HG03139 (cell line): ENCODE measurements around the gene HMGA1.

Experiments
- ATAC-seq: cut with Tn5 transposase; IDR thresholded peaks from one replicate; pipeline ENCODE4 v1.9.1; 2021; ENCODE audit not compliant: unreplicated experiment

HMGA1 gene, protein sequence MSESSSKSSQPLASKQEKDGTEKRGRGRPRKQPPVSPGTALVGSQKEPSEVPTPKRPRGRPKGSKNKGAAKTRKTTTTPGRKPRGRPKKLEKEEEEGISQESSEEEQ

DNA sequence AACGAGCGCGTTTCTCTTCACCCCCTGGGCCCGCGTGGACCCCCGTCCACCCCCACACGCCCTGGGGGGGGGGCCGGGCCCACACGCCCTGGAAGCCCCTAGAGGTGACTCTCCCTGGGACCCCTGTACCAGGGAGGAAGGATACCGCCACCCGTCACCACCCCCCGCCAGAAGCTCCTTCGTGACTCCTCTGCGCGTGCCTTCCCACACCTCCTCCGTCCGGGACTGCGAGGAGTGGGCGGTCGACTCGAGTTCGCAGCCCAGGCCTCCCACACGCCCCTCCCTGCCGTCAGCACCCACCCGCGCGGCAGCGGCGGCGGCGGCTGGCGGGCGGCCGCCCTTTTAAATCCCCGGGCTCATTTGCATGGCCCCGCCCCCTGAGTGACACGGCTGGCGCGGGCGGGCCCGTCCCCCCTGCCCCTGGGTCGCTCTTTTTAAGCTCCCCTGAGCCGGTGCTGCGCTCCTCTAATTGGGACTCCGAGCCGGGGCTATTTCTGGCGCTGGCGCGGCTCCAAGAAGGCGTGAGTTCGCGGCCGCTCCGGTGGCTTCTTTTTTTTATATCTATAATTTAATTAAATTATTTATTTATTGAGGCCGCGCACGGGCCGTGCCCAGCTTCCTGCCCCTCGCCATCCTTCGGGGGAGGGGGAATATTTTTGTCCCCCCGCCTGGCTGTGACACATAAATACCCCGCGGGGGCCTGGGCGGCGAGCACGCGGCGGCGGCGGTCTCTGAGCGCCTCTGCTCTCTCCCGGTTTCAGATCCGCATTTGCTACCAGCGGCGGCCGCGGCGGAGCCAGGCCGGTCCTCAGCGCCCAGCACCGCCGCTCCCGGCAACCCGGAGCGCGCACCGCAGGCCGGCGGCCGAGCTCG lies at the start of gene HMGA1:
Gene HMGA1, plus strand, starts transcription at position 431 of the 873 bp plus-strand sequence. CDS start 3,908 bp downstream, outside the sequence.
- ATAC-seq = peak; percentile 49

DNA sequence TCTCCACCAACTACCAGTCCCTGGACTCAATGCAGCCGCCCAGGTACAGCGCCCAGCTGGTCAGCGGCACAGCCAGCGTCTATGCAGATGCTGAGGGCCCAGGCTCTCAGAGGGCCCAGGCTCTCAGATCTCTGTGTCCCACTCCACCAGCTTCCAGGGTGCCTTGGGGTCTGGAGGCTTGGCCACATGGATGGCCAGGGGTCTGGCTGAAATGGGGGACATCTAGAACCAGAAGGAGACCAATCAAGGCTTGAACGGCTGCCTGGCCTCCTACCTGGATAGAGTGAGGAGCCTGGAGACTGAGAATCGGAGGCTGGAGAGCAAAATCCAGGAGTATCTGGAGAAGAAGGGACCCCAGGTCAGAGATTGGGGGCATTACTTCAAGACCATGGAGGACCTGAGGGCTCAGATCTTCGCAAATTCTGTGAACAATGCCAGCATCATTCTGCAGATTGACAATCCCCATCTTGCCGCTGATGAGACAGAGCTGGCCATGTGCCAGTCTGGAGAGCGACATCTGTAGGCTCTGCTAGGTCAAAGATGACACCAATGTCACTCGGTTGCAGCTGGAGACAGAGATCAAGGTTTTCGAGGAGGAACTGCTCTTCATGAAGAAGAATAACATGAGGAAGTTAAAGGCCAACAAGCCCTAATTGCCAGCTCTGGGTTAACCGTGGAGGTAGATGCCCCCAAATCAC lies 46.7 kb upstream of the HMGA1 start:
- ATAC-seq = no peak

DNA sequence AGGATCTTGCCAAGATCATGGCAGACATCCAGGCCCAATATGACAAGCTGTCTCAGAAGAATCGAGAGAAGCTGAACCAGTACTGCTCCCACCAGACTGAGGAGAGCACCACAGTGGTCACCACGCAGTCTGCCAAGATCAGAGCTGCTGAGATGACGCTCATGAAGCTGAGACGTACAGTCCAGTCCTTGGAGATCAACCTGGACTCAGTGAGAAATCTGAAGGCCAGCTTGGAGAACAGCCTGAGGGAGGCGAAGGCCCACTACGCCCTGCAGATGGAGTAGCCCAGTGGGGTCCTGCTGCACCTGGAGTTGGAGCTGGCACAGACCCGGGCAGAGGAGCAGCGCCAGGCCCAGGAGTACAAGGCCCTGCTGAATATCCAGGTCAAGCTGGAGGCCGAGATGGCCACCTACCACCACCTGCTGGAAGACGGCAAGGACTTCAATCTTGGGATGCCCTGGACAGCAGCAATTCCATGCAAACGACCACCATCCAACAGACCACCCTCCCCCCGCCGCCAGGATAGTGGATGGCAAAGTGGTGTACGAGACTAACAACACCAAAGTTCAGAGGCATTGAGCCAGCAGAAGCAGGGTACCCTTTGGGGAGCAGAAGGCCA lies 46.1 kb upstream of the HMGA1 start:
- ATAC-seq = no peak

DNA sequence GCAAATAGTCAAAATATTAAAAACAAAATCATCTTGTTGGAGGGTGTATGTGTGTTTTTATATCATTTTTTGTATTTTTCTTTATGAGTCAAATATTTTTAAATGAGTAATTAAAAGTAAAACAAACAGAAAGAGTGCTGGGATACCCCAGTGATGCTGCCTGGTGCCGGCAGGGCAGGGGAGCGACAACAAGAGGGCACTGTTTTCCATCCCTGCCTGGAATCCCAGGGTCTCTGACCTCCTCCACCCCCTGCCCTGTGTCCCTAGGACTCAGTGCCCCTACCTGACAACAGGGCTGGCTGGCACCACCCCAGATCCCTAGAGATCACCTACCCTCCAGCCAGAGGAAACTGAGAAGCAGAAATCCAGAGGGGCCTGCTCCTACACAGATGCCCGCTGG lies 41.9 kb upstream of the HMGA1 start:
- ATAC-seq = no peak

DNA sequence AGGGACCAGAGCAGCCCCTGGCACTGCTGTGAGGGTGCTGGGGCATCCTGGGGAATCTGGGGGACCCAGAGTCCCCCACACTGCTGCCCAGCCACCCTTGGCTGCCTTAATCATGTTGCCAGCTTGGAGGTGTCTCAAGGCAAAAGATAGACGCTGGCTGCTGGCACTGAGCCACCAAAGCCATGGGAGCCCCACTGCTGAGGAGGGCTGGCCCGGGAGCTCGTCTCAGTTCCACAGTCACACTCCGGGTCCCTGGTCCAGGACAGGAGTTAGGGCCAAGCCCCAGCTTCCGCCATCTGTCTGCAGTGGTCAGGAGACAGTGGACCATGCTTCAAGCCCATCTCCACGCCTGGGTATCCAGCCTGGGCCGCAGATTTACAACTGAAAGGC lies 41.0 kb upstream of the HMGA1 start:
- ATAC-seq = no peak

DNA sequence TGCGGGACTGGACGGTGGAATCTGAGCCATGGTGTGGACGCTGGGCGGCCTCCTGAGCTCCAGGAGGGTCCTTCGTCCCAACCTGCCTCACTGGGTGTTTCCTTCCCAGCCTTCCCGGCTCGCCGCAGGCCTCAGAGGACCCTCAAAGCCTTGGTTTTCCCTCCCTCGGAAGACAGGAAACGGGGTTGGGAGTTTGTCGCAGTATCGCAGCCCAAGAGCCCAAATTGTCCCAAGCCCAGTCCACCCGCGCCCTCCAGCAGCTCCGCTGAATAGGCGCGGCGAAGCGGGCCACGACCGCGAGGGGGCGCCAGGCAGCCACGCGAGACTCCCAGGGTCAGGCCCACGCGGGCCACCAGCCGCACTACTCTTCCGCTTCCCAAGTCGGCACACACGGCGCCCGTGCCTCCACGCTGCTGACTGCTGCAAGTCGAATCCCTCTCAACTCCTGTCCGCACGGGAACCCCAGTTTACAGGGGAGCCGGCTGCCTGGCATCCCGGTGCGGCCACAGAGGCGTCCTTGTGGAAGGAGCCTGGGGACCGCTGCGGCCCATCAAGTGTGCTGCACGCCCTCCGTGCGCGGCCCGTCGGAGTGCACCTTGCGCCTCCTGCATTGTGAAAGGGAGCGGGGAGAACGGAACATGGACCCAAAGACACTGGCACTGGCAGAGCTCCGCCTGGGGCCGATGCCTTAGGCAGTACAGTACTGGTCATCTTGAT lies 40.4 kb upstream of the HMGA1 start:
- no peak for ATAC-seq

DNA sequence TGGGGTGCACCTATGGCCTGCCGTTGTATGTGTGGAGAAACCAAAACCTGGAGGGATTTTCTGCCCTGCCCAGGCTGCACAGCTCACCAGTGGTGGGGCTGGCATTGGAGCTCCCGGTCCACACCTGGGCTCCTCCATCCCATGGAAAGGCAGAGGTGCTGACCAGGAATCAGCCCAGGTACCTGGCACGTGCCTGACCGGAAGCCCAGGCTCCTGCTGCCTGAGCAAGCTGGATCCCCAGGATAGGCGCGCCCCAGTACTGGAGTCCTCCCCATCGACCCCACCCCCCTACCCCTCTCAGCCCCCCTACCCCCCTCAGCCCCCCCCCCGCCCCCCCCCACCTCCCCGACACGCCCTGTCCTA lies 39.9 kb upstream of the HMGA1 start:
- no peak for ATAC-seq

DNA sequence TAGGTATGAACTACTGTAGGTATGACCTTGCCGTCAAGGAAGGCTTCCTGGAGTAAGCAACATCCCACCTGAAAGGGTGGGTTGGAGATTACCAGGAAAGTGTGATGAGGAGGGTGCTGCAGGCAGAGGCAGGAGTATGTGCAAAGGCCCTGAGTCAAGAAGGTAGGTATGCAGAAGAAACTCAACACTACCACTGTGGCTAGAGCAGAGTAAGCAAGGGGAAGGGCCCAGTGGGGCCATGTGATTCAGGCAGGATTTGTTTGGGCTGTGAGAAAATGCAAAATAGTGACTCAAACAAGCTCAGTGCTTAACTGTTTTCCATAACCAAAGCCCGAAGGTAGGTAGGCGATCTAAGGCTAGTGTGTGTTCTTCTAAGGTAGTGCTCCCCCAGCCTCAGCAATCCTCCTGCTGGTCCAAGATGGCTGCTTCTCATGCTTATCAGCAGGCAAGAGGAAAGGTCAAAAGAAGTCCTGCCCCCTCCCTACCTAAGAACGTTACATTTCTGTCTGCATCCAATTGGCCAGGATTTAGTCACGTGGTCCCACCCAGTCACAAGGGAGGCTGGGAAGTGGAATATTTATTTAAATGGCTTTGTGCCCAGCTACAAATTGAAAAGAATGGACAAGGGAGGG lies 36.2 kb upstream of the HMGA1 start:
- no peak for ATAC-seq

DNA sequence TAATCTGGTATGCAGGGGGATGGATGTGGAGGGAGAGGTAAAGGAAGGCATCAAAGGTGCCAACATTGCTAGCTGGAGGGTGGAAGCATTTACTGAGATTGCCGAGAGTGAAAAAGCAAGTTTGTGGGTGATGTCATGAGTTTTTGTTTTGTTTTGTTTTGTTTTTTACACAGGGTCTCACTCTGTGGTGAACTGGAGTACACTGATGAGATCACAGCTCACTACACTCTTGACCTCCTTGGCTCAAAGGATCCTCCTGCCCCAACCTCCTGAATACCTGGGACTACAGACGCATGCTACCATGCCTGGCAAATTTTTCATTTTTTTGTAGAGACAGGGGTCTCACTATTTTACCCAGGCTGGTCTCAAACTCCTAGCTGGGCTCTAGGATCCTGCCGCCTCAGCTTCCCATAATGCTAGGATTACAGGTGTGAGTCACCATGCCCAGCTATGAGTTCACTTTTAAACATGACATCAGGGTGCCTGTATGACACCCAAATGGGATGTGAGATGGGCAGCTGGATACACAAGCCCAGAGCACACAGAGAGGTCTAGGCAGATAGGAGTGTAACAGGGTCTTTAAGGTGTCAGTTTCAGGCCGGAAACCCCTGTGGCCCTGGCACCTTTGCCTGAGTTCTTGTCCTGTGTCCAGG lies 35.1 kb upstream of the HMGA1 start:
- ATAC-seq = no peak

DNA sequence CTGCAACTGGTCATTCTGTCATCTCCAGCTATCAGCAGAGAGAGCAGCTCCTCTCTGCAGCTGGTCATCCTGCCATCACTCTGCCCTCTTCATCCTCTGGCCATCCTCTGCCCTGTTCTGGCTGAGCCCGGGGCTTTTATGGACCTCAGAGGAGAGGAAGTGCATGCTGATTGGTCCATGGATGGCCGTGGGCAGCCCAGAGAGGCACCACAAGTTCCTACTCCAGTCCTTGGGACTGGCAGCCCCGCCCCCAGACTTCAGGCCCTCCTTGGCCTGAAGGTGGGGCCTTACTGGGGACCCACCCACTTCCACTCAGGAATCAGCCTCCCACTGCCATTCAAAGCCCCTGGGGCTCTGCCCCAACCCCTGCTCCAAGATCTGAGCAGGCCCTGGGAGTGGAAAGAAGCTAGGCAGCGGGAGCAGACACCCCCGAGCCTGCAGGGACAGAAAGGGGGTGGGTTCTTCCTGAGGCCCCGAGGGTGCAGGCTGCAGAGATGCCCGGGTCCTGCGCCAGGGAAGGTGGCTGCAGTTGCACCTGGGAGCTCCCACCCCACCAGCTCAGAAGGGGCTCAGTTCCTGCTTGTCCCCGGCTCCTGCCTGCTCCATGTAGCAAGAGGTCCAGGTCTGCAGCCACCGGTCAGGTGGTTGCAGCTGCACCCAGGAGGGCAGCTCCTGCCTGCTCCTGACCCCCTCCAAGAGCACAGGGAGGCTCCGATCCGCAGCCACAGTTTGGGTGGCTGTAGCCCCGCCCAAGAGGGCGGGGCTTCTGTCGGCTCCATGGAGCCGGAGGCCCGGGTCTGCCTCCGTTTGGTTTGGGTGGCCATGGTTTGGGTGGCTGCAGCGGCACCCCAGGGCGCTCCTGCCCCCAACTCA lies 34.1 kb upstream of the HMGA1 start:
- ATAC-seq = no peak

DNA sequence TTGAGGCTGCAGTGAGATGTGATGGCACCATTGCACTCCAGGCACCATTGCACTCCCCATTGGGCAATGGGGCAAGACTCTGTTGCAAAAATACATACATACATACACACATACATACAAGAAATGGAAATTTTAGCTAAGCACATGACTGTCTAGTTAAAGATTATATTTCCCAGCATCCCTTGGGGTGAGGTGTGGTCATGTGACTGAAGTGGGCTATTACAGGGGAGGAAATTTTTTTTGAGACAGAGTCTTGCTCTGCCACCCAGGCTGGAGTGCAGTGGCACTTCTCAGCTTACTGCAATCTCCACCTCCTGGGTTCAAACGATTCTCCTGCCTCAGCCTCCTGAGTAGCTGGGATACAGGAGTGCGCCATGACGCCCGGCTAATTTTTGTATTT lies 32.0 kb upstream of the HMGA1 start:
- no peak for ATAC-seq

DNA sequence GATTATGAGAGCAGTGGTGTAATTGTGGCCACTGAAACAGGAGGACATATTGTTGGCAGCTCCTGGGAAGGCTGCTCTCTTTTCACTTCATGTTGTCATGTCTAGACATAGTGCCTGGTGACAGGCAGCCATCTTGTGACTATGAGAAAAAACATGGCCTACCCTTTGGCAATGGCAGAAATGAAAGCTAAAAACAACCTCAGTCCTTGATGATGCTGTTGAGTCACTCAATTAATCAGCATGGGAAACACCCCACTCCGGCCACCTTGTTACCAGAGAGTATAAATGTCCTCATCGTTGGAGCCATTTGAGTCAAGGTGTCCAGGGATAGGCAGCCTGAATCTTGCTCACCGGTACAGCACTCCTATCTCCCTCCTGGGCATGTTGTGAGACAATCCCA lies 31.2 kb upstream of the HMGA1 start:
- ATAC-seq = no peak

DNA sequence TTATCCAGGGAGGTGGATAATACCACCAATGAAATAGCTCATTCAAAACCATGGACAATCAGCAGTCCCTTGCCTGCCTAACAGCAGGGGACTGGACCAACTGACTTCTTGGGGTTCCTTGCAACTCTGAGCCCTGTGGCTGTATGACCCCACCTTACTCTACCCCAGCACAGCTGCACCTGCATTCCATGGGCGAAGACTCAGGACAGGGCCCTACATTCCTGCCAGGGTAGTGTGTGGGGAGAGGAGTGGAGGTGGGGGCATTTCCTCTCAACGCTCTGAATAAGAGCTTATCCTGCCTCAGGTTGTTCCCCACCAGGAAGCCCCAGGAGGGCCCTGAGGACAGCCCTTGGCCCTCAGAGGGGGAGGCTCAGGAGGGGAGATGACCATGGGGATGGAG lies 30.8 kb upstream of the HMGA1 start:
- ATAC-seq = no peak

DNA sequence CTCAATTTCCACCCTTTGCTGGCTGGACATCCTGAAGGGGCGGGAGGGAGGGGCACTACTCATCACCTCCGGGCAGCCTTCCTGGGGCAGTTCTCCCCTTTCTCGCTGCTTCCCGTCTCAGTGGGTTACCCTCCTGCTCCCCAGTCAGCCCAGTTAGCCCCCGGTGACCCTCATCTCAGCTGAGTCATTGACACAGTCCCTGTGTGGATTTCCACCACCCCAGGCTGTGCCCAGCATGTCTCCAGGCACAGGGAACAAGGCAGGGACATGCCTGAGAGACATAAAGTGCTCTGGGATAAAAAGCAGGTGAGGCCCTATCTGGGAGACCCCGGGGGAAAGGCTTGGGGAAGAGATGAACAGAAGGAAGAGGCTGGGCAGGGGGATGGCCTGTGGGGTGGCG lies 29.9 kb upstream of the HMGA1 start:
- ATAC-seq = no peak

DNA sequence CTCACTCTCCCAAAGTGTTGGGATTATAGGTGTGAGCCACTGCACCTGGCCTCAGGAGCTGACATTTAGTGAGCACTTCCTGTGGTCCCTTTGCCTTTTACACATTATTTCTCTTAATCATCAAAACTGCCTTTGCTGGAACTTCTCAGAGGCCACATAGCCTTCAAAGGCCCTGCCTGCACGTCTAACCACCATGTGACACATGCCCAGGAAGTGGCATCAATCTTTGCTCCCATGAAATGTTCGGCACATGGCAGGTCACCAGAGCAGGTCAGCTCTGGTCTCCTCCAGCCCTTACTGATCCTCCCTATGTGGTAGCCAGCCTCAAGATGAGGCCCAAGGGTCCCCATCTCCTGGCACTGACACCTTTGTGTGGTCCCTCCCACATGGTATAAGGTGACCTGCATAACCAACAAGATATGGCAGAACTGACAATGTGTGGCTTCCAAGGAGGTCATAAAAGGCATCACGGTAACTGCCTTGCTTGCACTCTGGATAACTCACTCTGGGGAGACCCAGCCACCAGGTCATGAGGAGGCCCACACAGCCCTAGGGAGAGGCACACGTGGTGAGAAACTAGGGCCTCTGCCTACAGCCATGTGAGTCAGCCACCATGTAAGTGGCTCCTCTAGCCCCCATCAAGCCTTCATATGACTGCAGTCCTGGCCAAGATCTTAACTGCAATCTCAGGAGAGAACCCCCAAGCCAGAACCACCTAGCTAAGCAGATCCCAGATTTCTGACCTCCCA lies 28.8 kb upstream of the HMGA1 start:
- no peak for ATAC-seq

DNA sequence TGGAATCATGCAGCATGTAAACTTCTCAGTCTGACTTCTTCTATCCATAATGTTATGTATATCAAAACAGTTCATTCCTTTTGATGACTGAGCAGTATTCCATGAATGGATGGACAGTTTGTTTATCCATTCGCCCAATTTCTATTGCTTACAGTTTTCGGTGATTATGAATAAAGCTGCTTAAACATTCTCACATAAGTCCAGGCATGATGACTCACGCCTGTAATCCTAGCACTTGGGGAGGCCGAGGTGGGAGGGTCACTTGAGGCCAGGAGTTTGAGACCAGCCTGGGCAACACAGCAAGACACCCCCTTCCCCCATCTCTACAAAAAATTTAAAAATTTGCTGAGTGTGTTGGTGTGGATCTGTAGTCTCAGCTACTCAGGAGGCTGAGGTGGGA lies 22.9 kb upstream of the HMGA1 start:
- no peak for ATAC-seq

DNA sequence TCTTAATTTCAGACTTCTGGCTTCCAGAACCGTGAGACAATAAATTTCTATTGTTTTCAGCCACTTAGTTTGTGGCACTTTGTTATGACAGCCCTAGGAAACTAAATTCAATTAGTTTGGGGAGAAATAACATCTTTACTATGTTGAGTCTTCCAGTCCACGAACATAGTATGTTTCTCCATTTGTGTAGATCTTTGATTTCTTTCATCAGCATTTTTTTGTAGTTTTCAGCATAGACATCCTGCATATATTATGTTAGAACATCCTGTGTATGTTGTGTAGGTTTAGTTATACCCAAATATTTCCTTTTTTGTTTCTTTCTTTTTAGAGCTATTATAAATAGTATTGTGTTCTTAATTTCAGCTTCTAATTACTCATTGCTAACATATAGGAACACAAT lies 18.0 kb upstream of the HMGA1 start:
- ATAC-seq = no peak

DNA sequence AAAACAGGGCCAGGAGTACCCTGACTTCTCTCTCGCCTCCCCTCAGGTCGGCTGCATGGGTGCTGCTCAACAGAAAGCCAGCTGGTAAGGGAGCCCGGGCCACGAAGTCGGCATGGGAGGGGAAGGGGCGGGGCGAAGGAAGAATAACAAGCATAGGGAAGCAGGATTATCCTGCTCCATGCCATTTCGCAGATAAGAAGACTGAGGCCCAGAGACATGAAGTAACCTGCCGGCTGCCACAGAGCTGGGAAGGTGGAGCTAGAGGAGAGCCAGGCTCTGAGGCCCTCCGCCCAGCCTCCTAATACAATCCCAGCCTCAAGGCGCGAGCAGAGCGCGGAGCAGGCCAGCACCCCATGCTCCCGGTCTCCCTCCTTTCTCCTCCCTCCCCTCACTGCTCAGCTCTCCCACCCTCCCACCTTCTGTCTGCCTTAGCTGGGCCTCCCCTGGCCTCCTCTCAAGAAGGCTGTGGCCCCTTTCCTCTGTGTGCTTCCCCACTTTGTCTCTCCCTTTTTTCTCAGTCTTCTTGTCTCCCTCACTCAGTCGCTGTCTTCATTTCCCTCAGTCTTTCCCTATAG lies 13.2 kb upstream of the HMGA1 start:
- no peak for ATAC-seq
